ENCODE results near the gene HLCS. TPM values are rescaled to one million over a fixed set of nuclear protein-coding genes. Genes with fewer than 3 reads are reported as not detected.

The HLCS gene
- total RNA-seq, 1 donor: 44.3 TPM

DNA sequence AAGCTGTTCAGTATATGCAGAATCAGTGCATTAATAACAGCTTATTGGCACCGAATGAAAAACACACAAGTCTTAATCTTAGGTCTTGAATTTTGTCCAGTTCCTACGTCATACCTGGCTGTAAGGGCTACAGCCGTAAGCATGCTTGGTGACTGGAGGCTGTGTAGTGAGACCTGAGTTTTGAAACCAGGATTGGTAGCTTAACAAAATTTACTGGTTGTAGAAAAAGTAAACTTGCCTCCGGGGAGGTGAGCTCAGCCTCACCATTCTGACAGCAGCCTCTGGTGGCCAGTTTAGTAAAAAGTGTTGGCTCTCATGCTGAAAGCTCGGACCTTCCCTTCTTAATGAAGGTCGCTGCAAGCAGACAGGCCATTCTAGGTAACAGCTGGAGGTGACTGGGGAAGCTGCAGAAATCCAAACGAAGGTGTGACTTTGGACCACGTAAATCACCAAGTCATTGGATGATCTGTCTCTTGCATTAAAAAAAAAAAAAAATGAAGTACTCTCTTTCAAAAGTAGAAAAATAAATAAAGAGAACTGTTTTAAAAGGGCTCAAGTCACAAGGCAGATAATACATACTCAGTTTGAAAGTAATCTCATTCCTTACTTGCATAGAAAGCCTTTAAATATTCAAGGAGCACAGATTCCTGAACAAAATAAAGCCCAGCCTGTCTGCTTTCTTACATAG is 48.9 kb downstream of the HLCS start:
- TF ChIP-seq, protein P1, sequence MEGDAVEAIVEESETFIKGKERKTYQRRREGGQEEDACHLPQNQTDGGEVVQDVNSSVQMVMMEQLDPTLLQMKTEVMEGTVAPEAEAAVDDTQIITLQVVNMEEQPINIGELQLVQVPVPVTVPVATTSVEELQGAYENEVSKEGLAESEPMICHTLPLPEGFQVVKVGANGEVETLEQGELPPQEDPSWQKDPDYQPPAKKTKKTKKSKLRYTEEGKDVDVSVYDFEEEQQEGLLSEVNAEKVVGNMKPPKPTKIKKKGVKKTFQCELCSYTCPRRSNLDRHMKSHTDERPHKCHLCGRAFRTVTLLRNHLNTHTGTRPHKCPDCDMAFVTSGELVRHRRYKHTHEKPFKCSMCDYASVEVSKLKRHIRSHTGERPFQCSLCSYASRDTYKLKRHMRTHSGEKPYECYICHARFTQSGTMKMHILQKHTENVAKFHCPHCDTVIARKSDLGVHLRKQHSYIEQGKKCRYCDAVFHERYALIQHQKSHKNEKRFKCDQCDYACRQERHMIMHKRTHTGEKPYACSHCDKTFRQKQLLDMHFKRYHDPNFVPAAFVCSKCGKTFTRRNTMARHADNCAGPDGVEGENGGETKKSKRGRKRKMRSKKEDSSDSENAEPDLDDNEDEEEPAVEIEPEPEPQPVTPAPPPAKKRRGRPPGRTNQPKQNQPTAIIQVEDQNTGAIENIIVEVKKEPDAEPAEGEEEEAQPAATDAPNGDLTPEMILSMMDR (IDR thresholded peaks at IDR 0.05; ENCODE audit: insufficient read depth, low read length): peak; percentile 83
- peak; percentile 72 for DNase-seq (ENCODE audit: low read depth)
- no peak overlapping the region for H3K4me3 ChIP-seq (ENCODE audit: low read depth, low read length)

DNA sequence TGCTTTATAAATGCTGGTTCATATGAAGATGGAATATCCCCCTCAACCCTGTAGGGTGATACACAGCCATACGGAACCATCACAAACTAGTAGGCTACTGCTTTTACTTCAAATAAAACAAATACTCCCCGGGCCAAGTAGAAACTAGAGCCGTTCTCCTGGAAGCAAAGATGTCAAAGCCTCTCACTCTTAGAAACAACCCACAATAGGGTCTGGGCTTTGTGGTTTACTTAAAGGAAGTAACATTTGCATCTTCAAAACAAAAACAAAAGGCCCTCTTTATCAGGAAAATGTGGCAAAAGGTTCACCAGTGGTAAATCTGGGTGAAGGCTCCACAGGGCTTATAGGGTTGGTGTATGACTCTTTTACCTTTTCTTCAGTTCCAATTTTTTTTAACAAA is 49.8 kb downstream of the HLCS start:
- TF ChIP-seq, protein P1 (IDR thresholded peaks at IDR 0.05; ENCODE audit: insufficient read depth, low read length): no peak
- no peak for DNase-seq (ENCODE audit: low read depth)
- no peak overlapping the region for H3K4me3 ChIP-seq (ENCODE audit: low read depth, low read length)

DNA sequence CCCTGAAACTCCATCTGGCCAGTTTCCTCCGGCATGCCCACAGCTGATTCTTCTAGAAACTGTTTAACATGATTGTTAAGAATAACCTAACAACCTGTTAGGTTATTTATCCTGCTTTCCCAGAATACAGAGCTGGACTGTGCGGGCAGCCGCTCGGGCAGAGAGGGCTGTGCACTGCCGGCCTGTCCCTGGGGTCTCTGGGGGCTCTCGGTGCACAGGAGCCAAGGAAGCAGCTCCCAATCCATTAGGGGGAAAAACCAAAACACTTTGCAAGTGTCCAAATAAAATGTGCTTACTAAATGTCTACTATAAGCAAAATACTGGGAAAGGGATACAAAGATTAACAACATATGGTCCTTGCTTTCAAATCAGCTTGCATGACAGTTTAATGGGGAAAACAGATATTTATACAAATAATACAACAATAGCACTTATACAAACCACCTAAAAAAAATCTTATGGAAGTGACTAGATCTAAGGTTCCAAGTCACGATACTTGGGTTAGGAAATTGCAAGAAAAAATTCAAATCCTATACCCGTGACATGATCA is 50.7 kb downstream of the HLCS start:
- TF ChIP-seq, protein P1 (IDR thresholded peaks at IDR 0.05; ENCODE audit: insufficient read depth, low read length): no peak
- DNase-seq (ENCODE audit: low read depth): no peak

DNA sequence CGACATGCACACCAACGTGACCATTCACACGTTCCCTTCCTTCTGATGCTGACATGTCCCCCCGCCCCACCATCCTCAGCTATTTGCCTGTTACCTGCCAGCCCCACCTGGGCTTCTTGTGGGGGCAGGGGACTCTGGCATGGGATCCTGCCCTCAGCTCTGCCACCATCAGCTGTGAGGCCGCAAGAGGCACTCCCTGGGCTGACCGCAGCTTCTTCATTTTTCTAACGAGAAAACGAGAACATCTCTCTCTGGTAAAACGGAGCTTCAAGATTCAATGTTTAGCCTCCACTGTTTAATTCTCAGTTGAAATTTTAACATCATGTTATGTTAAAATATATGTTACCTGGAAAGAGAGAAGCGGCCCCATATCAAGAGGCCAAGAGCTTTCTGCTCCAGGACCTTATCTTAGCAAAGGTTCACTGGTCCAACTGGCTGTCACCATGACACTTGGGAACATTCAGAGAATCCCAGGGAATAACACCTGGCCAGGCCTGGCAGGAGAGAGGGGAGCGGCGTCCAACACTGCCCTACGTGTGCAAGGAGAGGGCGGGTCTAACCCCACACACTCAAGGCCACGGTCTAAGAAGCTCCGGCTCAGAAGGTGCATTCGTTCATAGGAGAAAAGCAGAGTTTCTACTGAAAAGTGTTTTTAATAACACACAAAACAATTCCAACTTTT is 51.3 kb downstream of the HLCS start:
- TF ChIP-seq, protein P1 (IDR thresholded peaks at IDR 0.05; ENCODE audit: insufficient read depth, low read length): no peak
- no peak overlapping the region for H3K4me3 ChIP-seq (ENCODE audit: low read depth, low read length)
- DNase-seq (ENCODE audit: low read depth): no peak

More for the DNA sequence above, 50.7 kb downstream of the HLCS start:
- H3K4me3 ChIP-seq (ENCODE audit: low read depth, low read length): no peak overlapping the region

DNA sequence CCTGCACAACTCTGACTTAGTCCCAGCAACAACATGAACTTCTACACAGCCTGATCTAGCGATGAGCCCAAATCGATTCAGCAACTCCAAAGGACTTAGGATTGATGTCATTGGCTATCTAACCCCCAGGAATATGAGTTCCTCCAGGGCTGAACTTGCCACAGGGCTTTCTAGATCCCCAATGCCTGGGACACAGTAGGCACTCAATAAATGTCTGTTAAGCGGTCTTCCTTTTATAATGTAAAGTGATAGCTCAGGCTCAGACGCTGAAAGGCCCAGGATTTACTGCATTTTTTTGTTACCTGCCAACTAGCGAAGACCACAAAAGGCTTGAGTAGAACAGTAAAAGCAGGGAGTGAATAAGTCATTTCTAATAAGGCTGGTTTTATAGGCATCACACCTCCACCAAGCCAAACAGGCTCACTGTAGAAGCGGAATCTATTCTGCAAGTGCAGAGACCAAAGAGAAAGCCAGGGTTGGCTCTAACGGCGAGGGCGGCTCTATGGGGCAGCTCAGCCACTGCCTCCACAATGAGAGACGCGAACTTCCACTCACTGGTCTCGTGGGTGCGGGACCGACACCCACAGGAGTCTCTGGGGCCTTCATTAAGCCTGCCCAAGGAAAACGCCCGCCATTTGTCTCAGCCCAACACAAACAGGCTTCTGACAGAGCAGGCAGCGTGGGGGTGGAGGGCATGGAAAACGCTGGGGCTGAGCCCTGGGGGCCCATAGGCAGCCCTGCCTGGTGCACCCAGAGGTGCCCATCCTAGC is 52.0 kb downstream of the HLCS start:
- TF ChIP-seq, protein P1 (IDR thresholded peaks at IDR 0.05; ENCODE audit: insufficient read depth, low read length): no peak
- no peak overlapping the region for H3K4me3 ChIP-seq (ENCODE audit: low read depth, low read length)
- no peak for DNase-seq (ENCODE audit: low read depth)

DNA sequence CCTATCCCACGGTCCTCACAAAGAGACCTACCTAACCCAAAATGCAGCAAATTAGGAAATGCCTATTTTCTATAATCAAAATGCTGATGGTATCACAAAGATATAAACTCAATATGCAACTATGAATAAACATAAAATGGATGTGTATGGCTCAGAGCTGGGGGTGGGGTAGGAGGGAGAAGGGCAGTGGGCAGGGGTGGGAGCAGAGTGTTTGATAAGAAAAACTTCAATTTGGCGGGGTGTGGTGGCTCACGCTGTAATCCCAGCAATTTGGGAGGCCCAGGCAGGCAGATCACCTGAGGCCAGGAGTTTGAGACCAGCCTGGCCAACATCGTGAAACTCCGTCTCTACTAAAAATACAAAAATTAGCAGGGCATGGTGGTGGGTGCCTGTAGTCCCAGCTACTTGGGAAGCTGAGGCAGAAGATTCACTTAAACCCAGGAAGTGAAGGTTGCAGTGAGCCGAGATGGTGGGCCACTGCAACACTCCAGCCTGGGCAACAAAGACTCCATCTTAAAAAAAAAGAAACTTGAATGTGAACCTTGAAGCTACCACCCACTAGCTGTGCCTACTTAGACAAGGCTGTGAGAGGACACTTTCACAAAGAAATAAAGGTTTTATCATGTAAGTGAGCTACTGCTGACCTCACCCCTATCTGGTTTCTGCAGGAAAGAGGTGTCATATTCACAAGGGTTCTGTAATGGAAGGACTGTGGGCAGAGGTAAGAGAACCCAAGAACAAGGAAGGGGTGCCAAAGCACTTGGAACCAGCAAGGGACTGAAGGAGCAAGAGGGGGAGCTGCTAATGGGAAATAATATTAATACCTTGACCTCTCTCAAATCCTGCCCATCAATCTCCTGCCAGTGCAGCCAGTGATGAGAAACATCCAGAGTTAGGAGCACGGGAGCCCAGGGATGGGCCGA is 53.0 kb downstream of the HLCS start:
- TF ChIP-seq, protein P1 (IDR thresholded peaks at IDR 0.05; ENCODE audit: insufficient read depth, low read length): no peak
- H3K4me3 ChIP-seq (ENCODE audit: low read depth, low read length): no peak overlapping the region
- no peak for DNase-seq (ENCODE audit: low read depth)
